ENCODE measurements around the gene TBX21.

DNA sequence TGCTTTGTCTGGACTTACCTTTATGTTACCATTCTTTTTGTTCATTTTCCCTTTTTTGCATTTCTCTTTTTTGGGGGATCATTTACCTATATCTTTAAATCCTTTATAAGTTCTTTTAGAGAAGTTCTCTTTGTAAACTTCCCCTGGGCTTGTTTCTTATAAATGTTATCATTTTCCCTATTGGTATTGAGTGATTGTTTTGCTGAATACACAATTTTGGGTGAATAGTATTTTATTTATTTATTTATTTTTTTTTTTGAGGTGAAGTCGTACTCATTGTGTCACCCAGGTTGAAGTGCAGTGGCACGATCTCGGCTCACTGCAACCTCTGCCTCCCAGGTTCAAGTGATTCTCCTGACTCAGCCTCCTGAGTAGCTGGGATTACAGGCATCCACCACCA lies 18.4 kb downstream of the TBX21 start:
- TF ChIP-seq POLR2AphosphoS5 (IDR thresholded peaks at IDR 0.05; ENCODE audit: low read depth, low read length) = no peak
- TF ChIP-seq POLR2A (IDR thresholded peaks at IDR 0.05; ENCODE audit: low read depth, low read length) = no peak
- TF ChIP-seq TAF1 (IDR thresholded peaks at IDR 0.05; ENCODE audit: low read depth, low read length) = no peak
- TF ChIP-seq SPI1 (IDR thresholded peaks at IDR 0.05; ENCODE audit: low read depth, low read length) = no peak
- TF ChIP-seq POU2F2 (IDR thresholded peaks at IDR 0.05; ENCODE audit: low read depth, low read length) = no peak
- no peak for TF ChIP-seq PAX5 (IDR thresholded peaks at IDR 0.05; ENCODE audit: insufficient read depth, low read length, severe bottlenecking)
